Mucosa of gallbladder (tissue), 1 donor: ENCODE measurements around the gene CCN2. TPM values are rescaled to one million over a fixed set of nuclear protein-coding genes. Genes with fewer than 3 reads are reported as not detected.
A peak's percentile ranks its signal among the peaks of the same experiment; 100 is the strongest.

Source experiments
- DNase-seq: peaks from one replicate; pipeline ENCODE4 v3.0.0-alpha.2; 2020; ENCODE audit warnings: low spot score
- total RNA-seq: library from RNA; stranded (reverse); gene quantifications from one replicate; pipeline ENCODE4 v1.2.1, GENCODE V29; 2021
- donor health status: DM: no; HTN: no; CAD: no.

CCN2 gene, protein sequence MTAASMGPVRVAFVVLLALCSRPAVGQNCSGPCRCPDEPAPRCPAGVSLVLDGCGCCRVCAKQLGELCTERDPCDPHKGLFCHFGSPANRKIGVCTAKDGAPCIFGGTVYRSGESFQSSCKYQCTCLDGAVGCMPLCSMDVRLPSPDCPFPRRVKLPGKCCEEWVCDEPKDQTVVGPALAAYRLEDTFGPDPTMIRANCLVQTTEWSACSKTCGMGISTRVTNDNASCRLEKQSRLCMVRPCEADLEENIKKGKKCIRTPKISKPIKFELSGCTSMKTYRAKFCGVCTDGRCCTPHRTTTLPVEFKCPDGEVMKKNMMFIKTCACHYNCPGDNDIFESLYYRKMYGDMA
- total RNA-seq, result 315 TPM

DNA sequence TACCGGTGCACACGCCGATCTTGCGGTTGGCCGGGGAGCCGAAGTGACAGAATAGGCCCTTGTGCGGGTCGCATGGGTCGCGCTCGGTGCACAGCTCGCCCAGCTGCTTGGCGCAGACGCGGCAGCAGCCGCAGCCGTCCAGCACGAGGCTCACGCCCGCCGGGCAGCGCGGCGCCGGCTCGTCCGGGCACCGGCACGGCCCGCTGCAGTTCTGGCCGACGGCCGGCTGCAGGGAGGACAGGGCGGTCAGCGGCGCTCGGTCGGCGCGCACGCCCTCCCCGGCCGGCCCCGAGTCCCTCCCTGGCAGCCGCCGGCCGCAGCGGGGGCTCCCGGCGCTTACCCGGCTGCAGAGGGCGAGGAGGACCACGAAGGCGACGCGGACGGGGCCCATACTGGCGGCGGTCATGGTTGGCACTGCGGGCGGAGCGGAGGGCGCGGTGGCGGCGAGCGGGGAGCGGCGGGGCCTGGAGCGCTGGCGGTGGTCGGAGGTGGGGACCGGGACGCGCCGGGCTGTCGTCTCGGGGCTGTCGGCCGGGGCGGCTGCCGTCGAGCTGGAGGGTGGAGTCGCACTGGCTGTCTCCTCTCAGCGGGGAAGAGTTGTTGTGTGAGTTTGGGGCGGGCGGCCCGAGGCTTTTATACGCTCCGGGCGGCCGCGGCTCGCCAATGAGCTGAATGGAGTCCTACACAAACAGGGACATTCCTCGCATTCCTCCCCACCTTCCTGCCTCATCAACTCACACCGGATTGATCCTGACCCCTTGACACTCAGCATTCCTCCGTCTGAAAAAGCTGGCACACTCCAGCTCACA is at the start of gene CCN2:
Gene CCN2, minus strand, starts transcription at position 606 of the 809 bp plus-strand sequence. Its CDS starts 200 bp downstream, at position 406.
- DNase-seq, result peak; percentile 93

DNA sequence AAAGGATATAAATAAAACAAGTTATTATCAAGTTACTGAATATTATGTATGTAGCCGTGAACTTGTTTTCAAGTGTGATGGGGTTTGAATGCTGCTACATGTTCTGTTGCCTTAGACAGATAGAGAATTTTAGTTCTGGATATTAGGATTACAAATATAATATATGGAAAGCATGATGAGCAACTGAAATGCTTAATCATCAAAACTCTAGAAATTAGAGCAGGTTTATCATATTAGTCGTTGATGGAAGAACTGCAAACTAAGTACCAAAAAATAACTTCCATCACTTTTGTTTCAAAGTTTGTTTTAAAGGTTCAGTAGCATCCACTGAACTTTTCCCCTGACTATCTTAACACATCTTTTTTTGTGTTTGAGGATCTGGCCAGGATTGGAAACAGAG is 49.1 kb upstream of the CCN2 start:
- DNase-seq, result no peak

DNA sequence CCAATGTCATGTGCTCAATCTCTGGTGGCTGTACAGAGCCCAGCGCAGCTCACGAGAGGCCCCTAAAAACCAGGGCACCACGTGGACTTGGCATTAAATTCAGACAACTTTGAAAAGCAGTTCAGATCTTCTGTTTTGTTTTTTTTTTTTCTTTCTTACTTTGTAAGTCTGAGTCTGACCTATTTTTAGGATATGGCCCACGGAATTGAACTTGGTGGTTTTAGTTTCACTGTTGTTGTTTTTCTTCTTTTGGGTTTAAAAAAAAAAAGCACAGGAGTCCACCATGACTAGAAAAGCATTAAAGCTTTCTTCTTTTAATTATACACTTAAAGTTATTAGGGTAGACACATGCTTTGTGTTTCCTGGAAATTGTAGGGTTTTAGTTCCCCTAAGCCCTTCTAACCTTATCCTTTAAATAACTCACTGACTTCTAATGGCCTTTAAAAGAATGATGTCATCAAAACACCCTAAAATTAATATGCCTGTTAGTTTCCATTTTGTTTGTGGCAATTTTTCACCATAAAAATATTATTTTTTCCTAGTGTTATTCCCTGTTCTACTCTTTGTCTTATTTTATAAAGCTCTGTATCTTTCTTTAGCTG is 48.5 kb upstream of the CCN2 start:
- DNase-seq, result no peak

DNA sequence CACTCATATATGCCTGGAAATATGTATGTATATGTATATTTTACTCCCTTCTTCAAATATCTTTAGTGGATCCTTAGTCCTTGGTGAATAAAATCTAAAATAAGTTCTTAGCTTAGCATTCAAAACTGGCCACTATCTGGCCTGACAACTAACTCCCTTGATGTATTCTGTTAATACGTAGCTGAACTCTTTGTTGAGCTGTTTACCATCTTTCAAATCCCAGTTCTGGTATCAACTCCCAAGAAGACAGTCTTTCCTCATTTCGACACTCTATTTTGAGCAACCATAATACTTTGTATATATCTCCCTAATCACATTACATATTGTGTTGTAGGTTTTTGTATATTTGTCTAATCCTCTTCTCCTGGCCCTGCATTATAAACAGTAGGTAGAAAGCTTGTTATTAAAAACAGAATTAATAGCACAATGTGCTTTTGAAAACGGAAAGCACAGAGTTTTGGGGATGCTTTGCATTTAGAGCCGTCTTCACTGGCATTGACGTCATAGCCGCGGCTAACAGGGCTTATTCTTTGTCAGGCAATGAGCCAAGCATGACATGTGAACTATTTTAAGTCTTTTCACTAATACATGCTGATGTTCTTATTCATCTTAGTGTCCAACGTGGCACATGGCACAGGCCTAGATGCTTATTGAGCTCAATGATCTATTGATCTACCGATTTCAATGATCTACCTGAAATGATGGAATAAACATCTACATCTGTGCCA is 47.2 kb upstream of the CCN2 start:
- DNase-seq, result peak; percentile 27

DNA sequence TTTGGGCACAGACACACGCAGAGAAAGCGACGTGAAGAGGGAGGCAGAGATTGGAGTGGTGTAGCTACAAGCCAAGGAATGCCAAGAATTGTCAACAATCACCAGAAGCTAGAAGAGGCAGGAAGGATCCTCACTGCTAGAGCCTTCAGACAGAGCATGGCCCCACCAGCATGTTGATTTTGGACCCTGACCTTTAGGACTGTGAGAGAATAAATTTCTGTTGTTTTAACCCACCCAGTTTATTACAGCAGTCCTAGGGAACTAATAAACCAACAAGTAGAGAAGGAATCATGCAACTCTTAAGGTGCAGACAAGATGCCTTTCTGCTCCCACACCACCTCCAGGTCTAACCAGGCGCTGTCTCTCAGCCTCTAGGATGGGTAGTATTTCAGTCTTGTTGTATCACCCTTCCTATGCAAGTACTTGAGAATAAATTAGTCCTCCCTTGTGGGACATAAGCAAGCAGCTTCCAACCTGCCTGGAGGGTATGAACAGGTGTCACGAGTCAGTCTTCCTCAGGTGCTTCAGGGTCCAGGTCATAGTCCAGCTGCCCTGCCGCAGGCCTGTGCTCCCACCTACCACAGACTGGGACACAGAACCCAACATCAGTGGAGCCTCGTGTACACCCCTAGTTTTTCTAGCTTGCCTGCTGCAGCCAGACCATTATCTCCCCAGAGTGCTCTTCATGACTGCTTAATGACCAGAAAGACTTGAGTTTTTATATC is 46.4 kb upstream of the CCN2 start:
- no peak for DNase-seq

DNA sequence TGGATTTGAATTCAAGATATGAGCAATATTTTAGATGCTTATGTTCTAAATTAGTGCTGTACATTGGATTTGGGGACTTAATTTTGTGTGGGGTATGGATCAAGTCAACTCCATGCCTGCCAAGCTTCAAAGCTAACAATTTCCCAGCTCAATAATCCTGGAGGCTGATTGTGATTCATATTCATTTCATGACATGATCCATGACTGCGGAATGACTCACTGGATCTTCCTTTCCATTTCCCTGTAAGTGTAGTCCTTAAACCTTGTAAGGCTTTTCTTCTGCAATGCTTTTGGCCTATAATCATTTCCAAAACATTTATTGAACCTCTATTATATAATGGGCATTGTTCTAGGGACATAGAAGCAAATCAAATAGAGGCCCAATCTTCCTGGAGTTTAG is 44.7 kb upstream of the CCN2 start:
- no peak for DNase-seq

DNA sequence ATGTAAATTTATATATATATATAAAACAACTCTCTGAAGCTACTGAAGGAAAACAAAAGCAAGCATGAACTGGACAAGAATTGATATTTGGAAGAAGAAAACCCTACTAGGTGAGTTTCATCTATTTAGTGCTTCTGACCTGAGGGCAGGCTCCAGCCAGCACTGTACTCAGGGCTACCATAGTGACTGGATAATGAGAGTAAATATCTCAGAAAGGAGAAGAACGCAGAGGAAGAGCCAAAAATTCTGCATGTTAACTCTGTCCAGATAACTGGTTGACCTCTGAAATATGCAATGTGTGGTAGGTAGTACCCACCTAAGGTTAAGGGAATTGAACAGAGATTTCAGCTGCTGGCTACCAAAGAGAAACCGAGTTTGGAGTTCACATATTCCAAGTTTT is 41.4 kb upstream of the CCN2 start:
- DNase-seq, result no peak

DNA sequence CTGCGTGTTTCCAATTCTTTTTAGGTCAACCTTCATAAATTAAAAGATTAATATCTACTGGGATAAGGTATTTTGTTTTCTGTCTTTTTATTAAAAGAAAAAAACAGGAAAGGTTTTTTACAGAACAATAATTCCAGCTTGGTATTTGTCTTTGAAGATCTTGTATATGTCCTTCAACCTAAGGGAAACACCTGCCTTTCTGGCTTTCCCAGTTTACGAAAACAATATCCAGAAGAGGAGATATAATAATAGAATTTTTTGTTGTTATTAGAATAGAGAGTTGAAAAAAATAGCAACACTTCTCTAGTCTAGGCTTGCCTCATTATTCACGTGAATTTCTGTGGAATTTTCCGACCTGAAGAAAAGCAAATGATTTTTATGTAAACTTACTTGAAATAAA is 37.9 kb upstream of the CCN2 start:
- no peak for DNase-seq

DNA sequence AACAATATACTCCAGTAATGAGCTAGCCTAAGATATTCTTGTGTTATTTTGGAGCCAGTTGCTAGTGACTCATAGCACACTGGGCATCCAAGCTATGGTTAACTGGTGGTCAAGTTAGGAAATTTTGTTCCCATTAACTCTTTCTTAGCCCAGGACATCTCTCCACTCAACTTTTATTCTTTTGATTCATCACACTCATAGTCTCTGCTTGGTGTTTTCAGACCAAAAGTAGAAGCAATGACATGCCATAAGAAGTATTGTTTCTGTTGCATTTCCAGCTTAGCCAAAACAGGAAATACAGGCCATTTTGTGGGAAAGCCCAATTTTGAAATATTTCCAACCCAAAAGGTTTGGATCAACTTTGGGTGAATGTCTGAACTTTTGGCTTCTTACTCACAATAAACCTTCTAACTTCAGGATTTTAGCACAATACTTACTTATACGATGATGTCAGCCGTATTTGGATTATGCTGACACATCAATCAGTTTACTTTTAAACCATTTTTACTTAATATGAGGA is 31.6 kb upstream of the CCN2 start:
- no peak for DNase-seq

DNA sequence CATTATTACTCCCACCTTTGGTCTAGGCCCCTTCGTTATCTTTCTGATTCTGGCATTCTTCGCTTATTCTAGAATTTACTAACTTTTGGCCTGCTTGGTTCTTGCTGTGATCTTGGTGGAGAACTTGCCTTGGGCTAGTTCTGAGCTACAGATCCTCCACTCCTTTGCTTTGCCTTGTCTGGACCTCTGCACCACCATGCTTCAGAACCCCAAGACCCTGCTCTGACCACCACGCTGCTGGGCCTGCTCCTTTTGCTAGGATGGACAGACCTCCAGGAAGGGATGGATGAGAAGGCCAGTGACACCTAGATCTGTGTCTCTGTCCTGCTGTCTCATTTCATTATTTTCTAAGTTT is 30.4 kb upstream of the CCN2 start:
- DNase-seq, result no peak

DNA sequence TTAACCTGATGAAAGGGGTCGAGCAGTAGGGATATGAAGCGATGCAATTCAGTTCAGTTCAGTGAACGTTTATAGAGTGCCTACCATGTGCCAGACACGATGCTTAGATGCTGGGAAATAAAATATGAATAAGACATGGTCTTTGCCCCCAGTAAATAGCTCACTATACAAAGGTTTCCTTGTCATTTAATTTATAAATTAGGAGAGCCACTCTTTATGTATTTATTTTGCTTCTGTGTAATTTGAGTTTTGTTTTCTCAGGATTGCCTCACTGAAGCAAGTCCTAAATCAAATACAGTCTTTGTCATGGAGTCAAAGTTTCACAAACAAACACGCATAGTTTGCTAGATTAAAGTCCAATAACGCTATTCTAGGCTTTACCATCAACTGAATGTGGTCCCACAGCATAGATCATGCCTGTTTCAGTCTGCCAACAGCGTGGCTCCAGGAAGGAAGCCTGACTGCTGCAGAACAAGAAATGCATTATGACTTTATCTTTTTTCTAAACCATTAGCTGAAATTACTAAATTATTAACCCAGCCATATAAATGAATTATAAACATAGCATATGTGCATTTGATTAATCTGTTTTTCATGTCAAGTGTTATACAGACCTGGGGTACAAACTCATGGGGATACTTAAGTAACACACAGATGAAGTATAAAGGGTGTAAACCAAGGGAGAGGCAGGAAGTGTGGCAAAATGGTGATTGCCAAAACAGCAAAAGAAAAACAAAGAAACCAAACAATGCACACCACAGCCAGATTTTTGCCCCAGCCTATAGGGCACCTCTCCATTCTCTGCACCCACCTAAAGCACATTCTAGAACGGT is 29.8 kb upstream of the CCN2 start:
- DNase-seq, result no peak

DNA sequence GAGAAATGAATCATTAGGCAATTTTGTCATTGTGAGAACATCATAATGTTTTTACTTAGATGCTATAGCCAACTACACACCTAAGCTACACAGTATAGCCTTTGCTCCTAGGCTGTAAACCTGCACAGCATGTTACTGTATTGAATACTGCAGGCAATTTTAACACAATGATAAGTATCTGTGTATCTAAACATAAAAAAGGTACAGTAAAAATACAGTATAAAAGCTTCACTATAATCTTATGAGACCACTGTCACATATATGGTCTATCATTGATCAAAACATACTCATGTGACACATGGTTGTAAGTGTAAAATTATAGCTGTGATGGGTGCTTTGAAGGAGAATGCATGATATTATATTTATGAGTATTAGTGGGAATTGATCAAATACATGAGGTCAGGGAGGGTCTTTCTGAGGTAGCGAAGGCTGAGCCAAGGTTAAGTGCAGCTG is 29.2 kb upstream of the CCN2 start:
- DNase-seq, result no peak

DNA sequence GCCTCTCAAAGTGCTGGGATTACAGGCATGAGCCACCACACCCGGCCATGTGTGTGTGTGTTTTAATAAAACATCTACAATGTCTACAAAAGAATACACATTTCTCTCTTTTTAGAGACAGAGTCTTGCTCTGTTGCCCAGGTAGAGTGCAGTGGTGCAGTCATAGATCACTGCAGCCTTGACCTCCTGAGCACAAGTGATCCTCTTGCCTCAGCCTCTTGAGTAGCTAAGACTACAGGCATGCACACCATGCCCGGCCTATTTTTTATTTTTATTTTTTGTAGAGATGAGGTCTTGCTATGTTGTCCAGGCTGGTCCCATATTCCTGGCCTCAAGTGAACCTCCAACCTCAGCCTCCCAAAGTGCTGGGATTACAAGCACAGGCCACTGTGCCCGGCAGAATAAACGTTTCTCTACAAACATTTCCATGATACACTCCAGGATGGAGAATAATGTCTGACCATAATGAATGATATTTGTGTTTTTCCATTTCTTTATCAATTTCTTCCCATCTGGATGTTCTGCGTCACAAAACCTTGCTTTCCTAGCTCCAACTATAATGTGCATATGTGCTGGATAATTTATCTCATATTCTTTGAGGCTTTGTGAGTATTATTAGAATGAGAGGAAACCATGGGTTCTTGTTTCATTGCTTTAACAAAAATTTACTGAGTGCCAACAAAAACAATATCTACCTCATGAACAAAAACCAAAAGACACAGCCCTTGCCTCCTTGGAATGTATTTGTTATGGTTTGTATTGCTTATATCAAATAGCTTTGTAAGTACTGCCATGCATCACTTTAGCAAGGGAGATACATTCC is 28.6 kb upstream of the CCN2 start:
- no peak for DNase-seq

DNA sequence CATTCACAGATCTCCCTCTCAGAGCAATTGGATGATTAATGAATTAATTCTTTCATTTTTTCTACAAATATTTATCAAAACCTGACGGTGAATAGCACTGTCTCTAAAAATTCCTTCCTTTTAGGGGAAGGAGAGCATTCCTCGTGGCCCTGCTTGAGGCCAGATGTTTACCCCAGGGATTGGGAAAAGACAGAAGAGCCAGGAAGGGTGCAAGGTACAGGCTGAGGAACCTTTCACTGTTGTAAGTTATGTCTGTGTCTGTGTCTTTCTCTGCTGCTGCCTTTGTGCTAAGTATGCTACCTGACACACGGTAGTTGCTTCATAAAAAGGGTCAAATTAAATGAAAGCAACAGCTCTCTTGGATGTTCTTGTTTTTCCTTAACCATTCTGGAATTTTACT is 27.4 kb upstream of the CCN2 start:
- DNase-seq, result no peak

DNA sequence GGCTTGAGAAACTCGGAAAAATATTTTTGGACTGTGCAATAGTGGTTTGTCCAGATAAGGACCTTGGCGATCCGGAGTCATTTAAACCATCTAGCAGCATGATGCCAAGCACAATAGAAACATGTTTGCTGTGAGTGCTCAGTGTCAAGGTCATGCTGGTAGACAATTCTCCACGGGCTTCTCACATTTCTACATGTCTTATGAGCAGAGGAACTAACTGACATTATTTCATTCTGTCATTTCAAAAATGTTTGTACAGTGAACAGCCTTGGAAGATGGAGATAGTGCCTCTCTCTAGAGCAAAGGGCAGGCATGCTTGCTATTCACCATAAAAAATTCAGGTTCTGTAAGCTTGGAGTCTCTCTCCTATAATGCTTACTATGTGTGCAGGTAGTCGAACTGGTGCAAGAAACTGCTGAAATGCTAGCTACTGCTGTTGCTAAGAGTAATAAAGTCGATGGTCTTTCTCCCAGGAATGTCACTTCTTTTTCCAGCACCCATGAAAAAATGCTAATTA is 25.4 kb upstream of the CCN2 start:
- no peak for DNase-seq

DNA sequence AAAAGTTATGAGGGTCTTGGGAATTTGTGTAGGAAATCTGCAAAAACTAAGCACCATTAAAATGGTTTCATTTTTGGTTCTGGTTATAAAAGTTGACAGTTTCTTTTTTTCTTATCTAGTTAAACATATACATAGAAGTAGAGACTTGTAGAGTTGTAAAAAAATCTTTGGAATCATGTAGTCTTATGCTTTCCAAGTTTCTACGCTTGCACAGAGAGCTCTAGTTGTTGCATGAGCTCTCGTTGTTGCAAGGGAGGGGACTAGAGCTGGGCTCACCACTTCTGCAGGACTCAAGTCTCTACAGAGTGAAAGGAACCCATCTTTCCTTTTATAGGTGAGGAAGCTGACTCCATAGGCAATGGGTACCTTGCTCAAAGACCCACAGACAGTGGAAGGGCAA is 21.6 kb upstream of the CCN2 start:
- no peak for DNase-seq

DNA sequence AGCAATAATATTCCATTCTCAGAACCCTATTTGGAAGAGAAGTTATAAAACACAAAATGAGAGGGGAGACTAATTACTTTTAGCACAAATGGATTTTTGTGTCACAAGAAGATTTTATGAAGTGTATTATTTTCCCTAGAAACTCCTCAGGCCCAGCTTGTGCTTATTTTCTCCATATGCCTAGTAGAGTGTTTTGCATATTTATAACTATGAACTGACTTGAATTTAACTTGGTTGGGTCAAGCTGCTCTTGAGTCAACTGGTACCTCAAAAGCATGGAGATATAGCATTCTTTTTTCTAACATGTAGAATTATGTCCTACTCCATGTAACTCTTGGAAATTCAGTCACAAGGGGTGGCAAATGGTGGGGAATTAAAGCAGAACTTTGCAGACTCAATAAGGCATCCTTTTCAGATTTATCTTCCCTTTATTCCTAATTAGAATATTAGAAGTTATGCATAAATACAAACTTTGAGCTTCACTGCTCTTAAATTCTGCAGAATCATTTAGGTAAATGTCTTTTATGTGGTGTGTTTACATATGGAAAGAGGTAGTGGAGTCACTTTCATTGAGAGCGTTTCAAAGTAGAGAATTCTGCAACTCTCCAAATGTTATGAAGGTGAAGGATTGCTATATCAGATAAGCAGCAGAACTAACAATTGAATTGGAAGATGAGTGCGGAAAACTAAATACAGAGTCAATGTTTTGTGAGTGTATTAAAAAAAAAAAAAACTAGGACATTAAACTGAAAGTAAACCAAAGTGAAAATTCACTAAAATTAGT is 19.1 kb upstream of the CCN2 start:
- DNase-seq, result no peak

DNA sequence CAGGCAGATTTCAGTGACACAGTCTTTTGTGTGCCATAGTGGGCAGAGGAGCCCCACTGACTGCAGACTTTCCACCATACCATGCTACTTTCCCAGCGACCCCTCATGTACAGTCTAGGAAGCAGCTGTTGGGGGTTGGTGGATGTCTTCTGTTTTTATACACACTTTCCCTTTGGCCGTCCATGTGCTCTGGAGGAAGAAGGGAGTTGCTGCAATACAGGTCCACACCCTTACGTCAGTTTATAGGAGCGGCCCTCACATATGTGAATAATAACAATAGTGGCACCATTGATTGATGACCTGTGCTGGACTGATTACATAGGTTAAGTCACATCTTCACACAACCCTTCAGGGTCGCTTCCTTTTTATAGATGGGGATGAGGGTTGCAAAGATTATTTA is 17.5 kb upstream of the CCN2 start:
- DNase-seq, result no peak
